Measurements from ENCODE around the gene ZC3H4.

DNA sequence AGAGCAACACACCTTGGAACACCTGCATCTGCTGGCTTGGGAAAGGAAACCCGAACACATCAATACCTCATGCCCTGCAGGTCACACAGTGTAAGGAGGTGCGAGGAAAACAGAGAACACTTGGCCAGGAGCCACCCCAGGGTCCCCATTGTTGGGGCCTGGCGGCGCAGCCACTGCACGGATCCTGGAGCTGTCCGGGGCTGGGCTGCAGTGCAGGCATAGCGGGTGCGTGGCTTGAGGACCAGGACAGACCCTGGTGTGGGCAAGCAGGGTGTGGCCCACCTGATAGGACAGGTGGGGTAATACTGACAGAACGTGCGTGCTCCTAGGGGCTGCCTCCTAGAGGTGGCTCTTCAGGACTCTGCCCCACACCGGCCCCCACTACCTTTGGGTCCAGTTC, 48.3 kb downstream of the ZC3H4 start:
- no peak for TF ChIP-seq CTCF (IDR thresholded peaks at IDR 0.05)
- no peak for TF ChIP-seq POLR2A (IDR thresholded peaks at IDR 0.05)
- TF ChIP-seq EP300 (IDR thresholded peaks at IDR 0.05), result no peak
